Right lobe of liver (tissue), 6 donors: Measurements from ENCODE around the gene CUEDC2. TPM values are rescaled to one million over a fixed set of nuclear protein-coding genes. Genes with fewer than 3 reads are reported as not detected.

Experiments used
- ATAC-seq, 4 donors: fragments of 200-7000 bp; cut with Tn5 transposase; one replicate each; pipeline ENCODE4 v1.9.1; 2020; ENCODE audit warnings: mild to moderate bottlenecking in 4 of 4, moderate library complexity in 4 of 4
- DNase-seq, 3 donors: peaks; one replicate each; pipeline ENCODE4 v3.0.0-alpha.2; 2020
- H3K27ac ChIP-seq, 3 donors: fragments of 200-600 bp; one replicate each; pipeline ENCODE4 v1.8.0; 2022
- H3K27me3 ChIP-seq, 2 donors: fragments of 200-600 bp; one replicate each; pipeline ENCODE4 v1.8.0; 2022
- H3K36me3 ChIP-seq, 4 donors: fragments of 200-600 bp; sonication (generic) in 1 of 4; one replicate each; pipeline versions ENCODE4 v1.5.1 to v1.8.0; 2017 to 2022; ENCODE audit warnings: control low read depth in 1 of 4
- H3K4me1 ChIP-seq, 4 donors: fragments of 200-600 bp; sonication (generic) in 1 of 4; one replicate each; pipeline versions ENCODE4 v1.5.1 to v1.8.0; 2017 to 2022; ENCODE audit warnings: control low read depth in 1 of 4
- H3K4me3 ChIP-seq, 3 donors: fragments of 200-600 bp; one replicate each; pipeline ENCODE4 v1.8.0; 2022
- H3K9me3 ChIP-seq, 4 donors: fragments of 200-600 bp; sonication (generic) in 1 of 4; one replicate each; pipeline versions ENCODE4 v1.5.1 to v1.8.0; 2017 to 2022; ENCODE audit warnings: control low read depth in 1 of 4
- POLR2A ChIP-seq: fragments of 450-650 bp; IDR thresholded peaks from one replicate; pipeline ENCODE4 v1.6.1; 2017; ENCODE audit warnings: antibody characterized with exemption, mild to moderate bottlenecking
- WGBS: methylation state at CpG from one replicate; pipeline ENCODE4 v1.1.6; 2018; ENCODE audit warnings: low coverage, low lambda C conversion rate; ENCODE audit not compliant: insufficient coverage; ENCODE audit errors: missing lambda C conversion rate; 5-methylcytosine and 5-hydroxymethylcytosine counted together
- intact Hi-C, 2 donors: fragments of 100-400 bp; cut with DNase I; formaldehyde crosslinking; loops; one replicate each; pipeline versions ENCODE4 v1.11.2 to v1.14.1; 2022
- total RNA-seq, 6 experiments: library from RNA; depleted of rRNA in 2 of 6; stranded (reverse); fragments of >200 nt in 2 of 6; fragmentation: NEBNext Ultra II Directional in 3 of 6; extraction: Animal tissue kit (Norgen Biotek cat#: 25700) in 3 of 6; gene quantifications; one replicate each; pipeline versions ENCODE4 v1.1.0 to v1.2.4, GENCODE V29; 2016 to 2023
- TF ChIP-seq, protein P1 (sequence below), 4 donors: fragments of 200-600 bp in 3 of 4; fragments of 450-650 bp in 1 of 4; IDR thresholded peaks; one replicate each; pipeline versions ENCODE4 v1.5.1 to v1.8.0; 2016 to 2022; ENCODE audit warnings: antibody characterized with exemption in 4 of 4, mild to moderate bottlenecking in 2 of 4
- donor health status: DM: no; HTN: yes; CAD: no.
- donor health status: DM: no; HTN: no; CAD: no.
- donor health status: DM: no; HTN: no; CAD: no.
- donor health status: DM: no; HTN: yes; CAD: no.
- donor health status: DM: no; HTN: yes; CAD: no.

The CUEDC2 gene
- total RNA-seq, 6 experiments from 2014 or later: 23.0 to 32.1 (median 26.8) TPM

- 92% methylated on average over 2 of the region's 5 CpGs for WGBS
- no peak for ATAC-seq
- peaks cover 0 to 4% (median 0%) of the 10 kb centered on the region in 4 donors for H3K4me1 ChIP-seq
- H3K27me3 ChIP-seq: no peaks in the 10 kb centered on the region
- TF ChIP-seq, protein P1, sequence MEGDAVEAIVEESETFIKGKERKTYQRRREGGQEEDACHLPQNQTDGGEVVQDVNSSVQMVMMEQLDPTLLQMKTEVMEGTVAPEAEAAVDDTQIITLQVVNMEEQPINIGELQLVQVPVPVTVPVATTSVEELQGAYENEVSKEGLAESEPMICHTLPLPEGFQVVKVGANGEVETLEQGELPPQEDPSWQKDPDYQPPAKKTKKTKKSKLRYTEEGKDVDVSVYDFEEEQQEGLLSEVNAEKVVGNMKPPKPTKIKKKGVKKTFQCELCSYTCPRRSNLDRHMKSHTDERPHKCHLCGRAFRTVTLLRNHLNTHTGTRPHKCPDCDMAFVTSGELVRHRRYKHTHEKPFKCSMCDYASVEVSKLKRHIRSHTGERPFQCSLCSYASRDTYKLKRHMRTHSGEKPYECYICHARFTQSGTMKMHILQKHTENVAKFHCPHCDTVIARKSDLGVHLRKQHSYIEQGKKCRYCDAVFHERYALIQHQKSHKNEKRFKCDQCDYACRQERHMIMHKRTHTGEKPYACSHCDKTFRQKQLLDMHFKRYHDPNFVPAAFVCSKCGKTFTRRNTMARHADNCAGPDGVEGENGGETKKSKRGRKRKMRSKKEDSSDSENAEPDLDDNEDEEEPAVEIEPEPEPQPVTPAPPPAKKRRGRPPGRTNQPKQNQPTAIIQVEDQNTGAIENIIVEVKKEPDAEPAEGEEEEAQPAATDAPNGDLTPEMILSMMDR (IDR thresholded peaks at IDR 0.05): no peak
- peaks cover 0 to 31% (median under 1%) of the 10 kb centered on the region in 4 donors for H3K36me3 ChIP-seq
- no peak overlapping the region for H3K4me3 ChIP-seq
- no peak overlapping the region for H3K27ac ChIP-seq
- intact Hi-C loops: loop anchor here in 1 of 2 donors (5.0 kb wide), 1 partner anchor 175 kb away; the partner anchor contains the start of gene ELOVL3
- H3K9me3 ChIP-seq: no peaks in the 10 kb centered on the region
- DNase-seq: no peak
Measured at GRCh38 chr10:102402512-102402896, 29.9 kb downstream of the CUEDC2 start.

DNA sequence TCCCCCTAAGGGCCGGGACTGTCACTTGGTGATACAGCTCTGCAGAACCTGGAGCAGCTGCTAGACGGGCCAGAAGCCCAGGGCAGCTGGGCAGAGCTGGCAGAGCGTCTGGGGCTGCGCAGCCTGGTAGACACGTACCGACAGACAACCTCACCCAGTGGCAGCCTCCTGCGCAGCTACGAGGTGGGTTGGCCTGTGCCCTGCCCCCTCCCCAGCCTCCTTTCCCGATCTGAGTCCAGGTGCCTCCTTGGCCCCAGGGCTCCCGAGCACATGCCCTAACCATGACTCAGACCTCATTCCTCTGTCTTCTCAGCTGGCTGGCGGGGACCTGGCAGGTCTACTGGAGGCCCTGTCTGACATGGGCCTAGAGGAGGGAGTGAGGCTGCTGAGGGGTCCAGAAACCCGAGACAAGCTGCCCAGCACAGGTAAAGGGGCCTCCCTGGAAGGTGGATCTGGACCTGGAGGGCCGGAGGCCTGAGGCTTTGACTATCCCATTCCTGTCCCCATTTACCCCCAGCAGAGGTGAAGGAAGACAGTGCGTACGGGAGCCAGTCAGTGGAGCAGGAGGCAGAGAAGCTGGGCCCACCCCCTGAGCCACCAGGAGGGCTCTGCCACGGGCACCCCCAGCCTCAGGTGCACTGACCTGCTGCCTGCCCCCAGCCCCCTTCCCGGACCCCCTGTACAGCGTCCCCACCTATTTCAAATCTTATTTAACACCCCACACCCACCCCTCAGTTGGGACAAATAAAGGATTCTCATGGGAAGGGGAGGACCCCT is 30.5 kb downstream of the CUEDC2 start:
- Histone ChIP-seq H3K27ac (no peak overlapping the region), H3K9me3 (no peaks in the 10 kb centered on the region), H3K4me1 (peaks cover 0 to 4% (median 0%) of the 10 kb centered on the region in 4 donors), H3K36me3 (peaks cover 0 to 32% (median under 1%) of the 10 kb centered on the region in 4 donors), H3K4me3 (no peak overlapping the region), H3K27me3 (no peaks in the 10 kb centered on the region)
- ATAC-seq: no peak
- no peak for DNase-seq
- 83% methylated on average over 7 of the region's 18 CpGs for WGBS
- no peak for TF ChIP-seq POLR2A
- TF ChIP-seq, protein P1 (IDR thresholded peaks at IDR 0.05): no peak
- intact Hi-C loops: loop anchor here in 1 of 2 donors (5.0 kb wide), 1 partner anchor 175 kb away; the partner anchor contains the start of gene ELOVL3

DNA sequence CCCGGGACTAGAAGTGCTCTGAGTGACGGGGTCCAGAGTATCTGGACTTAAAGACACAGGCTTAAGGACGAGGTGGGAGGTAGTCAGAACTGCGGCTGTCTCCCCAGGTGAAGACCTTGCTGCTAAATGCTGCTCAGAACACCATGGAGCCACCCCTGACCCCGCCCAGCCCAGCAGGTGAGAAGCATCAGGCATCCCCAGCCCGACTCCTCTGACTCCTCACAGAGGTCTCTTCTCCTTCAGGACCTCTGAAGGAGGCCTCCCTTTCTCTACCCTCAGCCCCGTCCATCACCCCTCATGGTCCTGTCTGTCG is 31.1 kb downstream of the CUEDC2 start:
- Histone ChIP-seq H3K36me3 (peaks cover 0 to 32% (median under 1%) of the 10 kb centered on the region in 4 donors), H3K4me3 (no peak overlapping the region), H3K27ac (no peak overlapping the region), H3K27me3 (no peaks in the 10 kb centered on the region), H3K4me1 (peaks cover 0 to 6% (median 0%) of the 10 kb centered on the region in 4 donors), H3K9me3 (no peaks in the 10 kb centered on the region)
- 100% methylated on average over 4 of the region's 8 CpGs for WGBS
- DNase-seq (no peak), ATAC-seq (no peak)
- TF ChIP-seq, protein P1 (IDR thresholded peaks at IDR 0.05): no peak
- no peak for TF ChIP-seq POLR2A
- intact Hi-C loops: loop anchor here in 1 of 2 donors (5.0 kb wide), 1 partner anchor 174 kb away; the partner anchor contains the start of gene ELOVL3

DNA sequence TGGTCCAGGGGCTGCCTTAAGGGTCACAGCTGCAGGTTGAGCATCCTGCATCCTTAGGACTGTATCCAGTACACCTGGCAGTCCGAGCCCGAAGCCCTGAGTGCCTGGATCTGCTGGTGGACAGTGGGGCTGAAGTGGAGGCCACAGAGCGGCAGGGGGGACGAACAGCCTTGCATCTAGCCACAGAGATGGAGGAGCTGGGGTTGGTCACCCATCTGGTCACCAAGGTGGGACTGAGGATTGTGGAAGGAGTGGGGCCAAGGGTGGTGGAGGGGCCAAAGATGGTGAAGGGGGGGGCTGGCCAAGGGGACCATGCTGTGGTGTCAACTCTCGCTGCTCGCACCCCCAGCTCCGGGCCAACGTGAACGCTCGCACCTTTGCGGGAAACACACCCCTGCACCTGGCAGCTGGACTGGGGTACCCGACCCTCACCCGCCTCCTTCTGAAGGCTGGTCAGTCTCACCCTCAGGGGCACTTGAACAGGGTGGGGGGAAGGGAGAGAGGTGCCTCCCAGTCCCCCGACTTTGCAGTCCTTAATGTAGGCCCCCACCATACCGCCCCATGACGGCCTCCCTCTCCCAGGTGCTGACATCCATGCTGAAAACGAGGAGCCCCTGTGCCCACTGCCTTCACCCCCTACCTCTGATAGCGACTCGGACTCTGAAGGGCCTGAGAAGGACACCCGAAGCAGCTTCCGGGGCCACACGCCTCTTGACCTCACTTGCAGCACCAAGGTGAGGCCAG is 31.6 kb downstream of the CUEDC2 start:
- Histone ChIP-seq H3K4me3 (no peak overlapping the region), H3K27ac (no peak overlapping the region), H3K27me3 (no peaks in the 10 kb centered on the region), H3K4me1 (peaks cover 0 to 10% (median 0%) of the 10 kb centered on the region in 4 donors), H3K9me3 (no peaks in the 10 kb centered on the region), H3K36me3 (peaks cover 0 to 32% (median under 1%) of the 10 kb centered on the region in 4 donors)
- intact Hi-C loops: loop anchor here in 1 of 2 donors (5.0 kb wide), 1 partner anchor 173 kb away; the partner anchor contains the start of gene ELOVL3
- no peak for DNase-seq
- TF ChIP-seq, protein P1 (IDR thresholded peaks at IDR 0.05): no peak
- no peak for TF ChIP-seq POLR2A
- 100% methylated on average over 1 of the region's 22 CpGs for WGBS
- ATAC-seq: no peak
